H1 (cell line): ENCODE results near the gene EFHB. TPM values are rescaled to one million over a fixed set of nuclear protein-coding genes. Genes with fewer than 3 reads are reported as not detected.

ENCODE experiments used
- CTCF ChIA-PET: fragments of 300-600 bp; sonication (Branson Sonifier 250); formaldehyde crosslinking; loops from one replicate; lab custom pipeline; 2021; ENCODE audit not compliant: partially characterized antibody; lab: Charles Lee
- POLR2A ChIA-PET: fragments of 300-600 bp; sonication (Branson Sonifier 250); formaldehyde crosslinking; loops from one replicate; lab custom pipeline; 2021; ENCODE audit warnings: inconsistent platforms; ENCODE audit not compliant: partially characterized antibody; lab: Charles Lee
- DNase-seq, 2 experiments: peaks; one replicate each; pipeline versions ENCODE4 v3.0.0 to v3.0.0-alpha.2; 2010 to 2022; ENCODE audit warnings: low spot score in 2 of 2, low read depth in 1 of 2, mixed read lengths in 1 of 2
- FAIRE-seq: peaks from 2 replicates; lab custom pipeline; 2011; peaks lifted over from hg19 to GRCh38; lab: Jason Lieb, UNC
- H2AFZ ChIP-seq: 2 replicates; pipeline ENCODE4 v1.8.1; 2012; ENCODE audit warnings: low read length, inconsistent platforms
- H2AK5ac ChIP-seq: 2 replicates; pipeline ENCODE4 v1.6.1; 2013; ENCODE audit warnings: low read depth, low read length
- H2BK120ac ChIP-seq: replicated peaks from 2 replicates; pipeline ENCODE3; 2013; ENCODE audit warnings: low read depth, low read length, inconsistent platforms
- H2BK12ac ChIP-seq: 2 replicates; pipeline ENCODE4 v1.6.1; 2013; ENCODE audit warnings: low read depth, low read length
- H2BK15ac ChIP-seq: 2 replicates; pipeline ENCODE4 v1.6.1; 2013; ENCODE audit warnings: low read length
- H2BK20ac ChIP-seq: 2 replicates; pipeline ENCODE4 v1.6.1; 2013; ENCODE audit warnings: low read length
- H2BK5ac ChIP-seq: 2 replicates; pipeline ENCODE4 v1.6.1; 2013; ENCODE audit warnings: low read depth, low read length
- H3K14ac ChIP-seq: 2 replicates; pipeline ENCODE4 v1.6.1; 2013; ENCODE audit warnings: inconsistent platforms; ENCODE audit not compliant: insufficient read length
- H3K18ac ChIP-seq: 2 replicates; pipeline ENCODE4 v1.6.1; 2013; ENCODE audit warnings: low read length; ENCODE audit errors: extremely low read depth
- H3K23ac ChIP-seq: 2 replicates; pipeline ENCODE4 v1.6.1; 2013; ENCODE audit warnings: inconsistent platforms; ENCODE audit not compliant: insufficient read length
- H3K23me2 ChIP-seq: 2 replicates; pipeline ENCODE4 v1.6.1; 2013; ENCODE audit warnings: low read depth, low read length
- H3K27ac ChIP-seq: 2 replicates; pipeline ENCODE4 v1.6.1; 2011; ENCODE audit warnings: low read depth, low read length, inconsistent platforms
- H3K27me3 ChIP-seq, 4 experiments: replicated peaks in 1 of 4; 1 replicate in 1 of 4; 2 replicates in 3 of 4; pipeline versions ENCODE4 v1.6.1 to v1.8.1; 2011 to 2013; ENCODE audit warnings: low read length in 3 of 4, mild to moderate bottlenecking in 3 of 4, inconsistent platforms in 2 of 4, mixed read lengths in 2 of 4, moderate library complexity in 1 of 4; ENCODE audit not compliant: control insufficient read depth in 3 of 4, insufficient read depth in 3 of 4; ENCODE audit errors: extremely low read depth in 1 of 4
- H3K36me3 ChIP-seq, 4 experiments: 2 replicates each; pipeline versions ENCODE4 v1.6.1 to v1.8.1; 2011 to 2013; ENCODE audit warnings: mild to moderate bottlenecking in 4 of 4, low read length in 3 of 4, moderate library complexity in 2 of 4, control low read depth in 1 of 4, inconsistent platforms in 1 of 4; ENCODE audit not compliant: insufficient read depth in 4 of 4, control insufficient read depth in 2 of 4
- H3K4ac ChIP-seq: replicated peaks from 2 replicates; pipeline ENCODE3; 2013; ENCODE audit warnings: low read length, low read depth, mixed read lengths, inconsistent platforms; ENCODE audit not compliant: insufficient read length
- H3K4me1 ChIP-seq, 4 experiments: replicated peaks in 1 of 4; 1 replicate in 1 of 4; 2 replicates in 3 of 4; pipeline versions ENCODE4 v1.6.1 to v1.8.1; 2011 to 2013; ENCODE audit warnings: low read length in 3 of 4, inconsistent platforms in 2 of 4, mixed read lengths in 1 of 4; ENCODE audit not compliant: insufficient read depth in 4 of 4, control insufficient read depth in 3 of 4
- H3K4me2 ChIP-seq, 2 experiments: 2 replicates each; pipeline versions ENCODE4 v1.6.1 to v1.8.1; 2011 to 2013; ENCODE audit warnings: low read depth in 2 of 2, low read length in 2 of 2, control low read depth in 1 of 2, inconsistent platforms in 1 of 2, mild to moderate bottlenecking in 1 of 2; ENCODE audit not compliant: insufficient read depth in 1 of 2
- H3K4me3 ChIP-seq, 4 experiments: fragments of 200-600, 300-600 bp in 1 of 4; sonication (generic), shearing (Covaris generic), sonication (Bioruptor Twin) in 1 of 4; 2 replicates each; pipeline versions ENCODE4 v1.5.1 to v1.8.1; 2011 to 2016; ENCODE audit warnings: low read length in 4 of 4, low read depth in 3 of 4, control low read depth in 2 of 4, inconsistent platforms in 2 of 4, mild to moderate bottlenecking in 2 of 4, mixed read lengths in 1 of 4, moderate library complexity in 1 of 4; ENCODE audit not compliant: insufficient read depth in 2 of 4; ENCODE audit errors: extremely low read depth in 1 of 4
- H3K56ac ChIP-seq: replicated peaks from 2 replicates; pipeline ENCODE3; 2013; ENCODE audit warnings: low read depth, mild to moderate bottlenecking, mixed read lengths, low read length, inconsistent platforms; ENCODE audit not compliant: insufficient read length
- H3K79me1 ChIP-seq: 2 replicates; pipeline ENCODE4 v1.6.1; 2013; ENCODE audit warnings: low read depth, low read length, control low read depth
- H3K79me2 ChIP-seq, 2 experiments: 2 replicates each; pipeline versions ENCODE4 v1.6.1 to v1.8.1; 2012 to 2013; ENCODE audit warnings: low read length in 2 of 2, mild to moderate bottlenecking in 2 of 2, inconsistent platforms in 1 of 2; ENCODE audit not compliant: insufficient read depth in 2 of 2, control insufficient read depth in 1 of 2
- H3K9ac ChIP-seq, 4 experiments: replicated peaks in 1 of 4; 1 replicate in 1 of 4; 2 replicates in 3 of 4; pipeline versions ENCODE4 v1.6.1 to v1.8.1; 2011 to 2013; ENCODE audit warnings: low read depth in 3 of 4, low read length in 3 of 4, control low read depth in 2 of 4, mild to moderate bottlenecking in 2 of 4, moderate library complexity in 2 of 4, inconsistent platforms in 1 of 4; ENCODE audit errors: extremely low read depth in 1 of 4
- H3K9me3 ChIP-seq, 2 experiments: 2 replicates each; pipeline versions ENCODE4 v1.6.1 to v1.8.1; 2012 to 2013; ENCODE audit warnings: mild to moderate bottlenecking in 2 of 2, moderate library complexity in 2 of 2, control low read depth in 1 of 2, inconsistent platforms in 1 of 2, low read depth in 1 of 2, low read length in 1 of 2, mixed read lengths in 1 of 2; ENCODE audit not compliant: insufficient read depth in 2 of 2
- H4K20me1 ChIP-seq, 2 experiments: replicated peaks in 1 of 2; 2 replicates each; pipeline versions ENCODE3 to v1.8.1; 2011 to 2013; ENCODE audit warnings: inconsistent platforms in 2 of 2, low read length in 2 of 2, mild to moderate bottlenecking in 1 of 2; ENCODE audit not compliant: insufficient read depth in 2 of 2, control insufficient read depth in 1 of 2
- H4K5ac ChIP-seq: 2 replicates; pipeline ENCODE4 v1.6.1; 2013; ENCODE audit warnings: low read length, low read depth, mixed read lengths, inconsistent platforms; ENCODE audit not compliant: insufficient read length
- H4K8ac ChIP-seq: 2 replicates; pipeline ENCODE4 v1.8.0; 2013; ENCODE audit warnings: mild to moderate bottlenecking, moderate library complexity, low read length, inconsistent platforms; ENCODE audit not compliant: insufficient read depth; ENCODE audit errors: extremely low read depth
- H4K91ac ChIP-seq: replicated peaks from 2 replicates; pipeline ENCODE3; 2013; ENCODE audit warnings: low read length, mixed read lengths, inconsistent platforms; ENCODE audit not compliant: insufficient read length
- ASH2L ChIP-seq: fragments of 200-600, 300-600 bp; sonication (generic); IDR thresholded peaks from one replicate; pipeline ENCODE4 v1.7.1; 2017; ENCODE audit warnings: low read length
- CTBP2 ChIP-seq: IDR thresholded peaks from 2 replicates; pipeline ENCODE4 v1.7.0; 2011; ENCODE audit warnings: borderline replicate concordance, mild to moderate bottlenecking, moderate library complexity, mixed read lengths, low read length; ENCODE audit not compliant: insufficient read depth, insufficient read length
- EP300 ChIP-seq, 2 experiments: IDR thresholded peaks; 1 replicate in 1 of 2; 2 replicates in 1 of 2; pipeline ENCODE4 v1.6.1; 2011 to 2012; ENCODE audit warnings: low read depth in 2 of 2, low read length in 2 of 2, mild to moderate bottlenecking in 2 of 2, borderline replicate concordance in 1 of 2, inconsistent platforms in 1 of 2, moderate library complexity in 1 of 2
- KDM5A ChIP-seq: fragments of 200-600 bp; IDR thresholded peaks from 2 replicates; pipeline ENCODE4 v1.7.1; 2012; ENCODE audit warnings: mild to moderate bottlenecking, low read length, inconsistent platforms, mixed read lengths
- MAFK ChIP-seq: IDR thresholded peaks from 2 replicates; pipeline ENCODE4 v1.6.1; 2012; ENCODE audit warnings: low read depth, mild to moderate bottlenecking, improper control_type of control experiment, low read length
- RBBP5 ChIP-seq: IDR thresholded peaks from 2 replicates; pipeline ENCODE4 v1.7.1; 2012; ENCODE audit warnings: low read depth, mild to moderate bottlenecking, inconsistent platforms, low read length, moderate library complexity, borderline replicate concordance
- RFX5 ChIP-seq: IDR thresholded peaks from 2 replicates; pipeline ENCODE4 v1.6.1; 2011; ENCODE audit warnings: low read depth, low read length, improper control_type of control experiment, borderline replicate concordance
- RNF2 ChIP-seq: fragments of 200-900, 300-1000 bp; sonication (generic); IDR thresholded peaks from 2 replicates; pipeline ENCODE4 v1.7.1; 2016; ENCODE audit warnings: borderline replicate concordance, low read depth, mild to moderate bottlenecking, antibody characterized with exemption, low read length; ENCODE audit not compliant: poor library complexity, severe bottlenecking; ENCODE audit errors: missing control alignments
- SUZ12 ChIP-seq: fragments of 200-600 bp; sonication (generic); IDR thresholded peaks from 2 replicates; pipeline ENCODE4 v1.6.1; 2012; ENCODE audit warnings: mild to moderate bottlenecking, inconsistent platforms, low read length, moderate library complexity, mixed read lengths
- TAF1 ChIP-seq: IDR thresholded peaks from 2 replicates; pipeline ENCODE4 v1.6.1; 2011; ENCODE audit warnings: mild to moderate bottlenecking, low read depth, low read length
- TCF12 ChIP-seq: IDR thresholded peaks from 2 replicates; pipeline ENCODE4 v1.6.1; 2011; ENCODE audit warnings: low read depth, mild to moderate bottlenecking, low read length
- WGBS, 2 experiments: shearing (Covaris generic) in 1 of 2; methylation state at CpG; one replicate each; pipeline versions ENCODE4 v1.1.6 to v1.1.7; 2013 to 2015; ENCODE audit warnings: low lambda C conversion rate in 2 of 2, mixed read lengths in 2 of 2, inconsistent platforms in 1 of 2, low coverage in 1 of 2, missing lambda C conversion rate in 1 of 2; ENCODE audit not compliant: insufficient replicate concordance in 2 of 2, insufficient coverage in 1 of 2, insufficient read length in 1 of 2; ENCODE audit errors: extremely low coverage in 1 of 2, missing lambda C conversion rate in 1 of 2; 5-methylcytosine and 5-hydroxymethylcytosine counted together
- polyA plus RNA-seq, 7 experiments: library from polyadenylated mRNA; depleted of rRNA in 3 of 7; stranded (reverse) in 5 of 7; unstranded in 2 of 7; fragments of >200 nt in 5 of 7; fragments of 200-250 nt in 2 of 7; gene quantifications; 1 replicate in 5 of 7; 2 replicates in 1 of 7; 4 replicates in 1 of 7; pipeline versions ENCODE4 v1.2.1 to v1.2.3, GENCODE V29; 2011 to 2013; ENCODE audit warnings: missing spikeins in 2 of 7, mixed read lengths in 2 of 7
- total RNA-seq: library from RNA; stranded (reverse); fragmentation: NEBNext Ultra II Directional; extraction: Animal tissue kit (Norgen Biotek cat#: 25700); gene quantifications from 2 replicates; pipeline ENCODE4 v1.2.1, GENCODE V29; 2021

EFHB gene
- total and polyA plus RNA-seq, 2 of the 8 experiments (the other 6 are each of a cell fraction or from before 2014, with no cell fraction given): 0.12 to 1.3 TPM

DNA sequence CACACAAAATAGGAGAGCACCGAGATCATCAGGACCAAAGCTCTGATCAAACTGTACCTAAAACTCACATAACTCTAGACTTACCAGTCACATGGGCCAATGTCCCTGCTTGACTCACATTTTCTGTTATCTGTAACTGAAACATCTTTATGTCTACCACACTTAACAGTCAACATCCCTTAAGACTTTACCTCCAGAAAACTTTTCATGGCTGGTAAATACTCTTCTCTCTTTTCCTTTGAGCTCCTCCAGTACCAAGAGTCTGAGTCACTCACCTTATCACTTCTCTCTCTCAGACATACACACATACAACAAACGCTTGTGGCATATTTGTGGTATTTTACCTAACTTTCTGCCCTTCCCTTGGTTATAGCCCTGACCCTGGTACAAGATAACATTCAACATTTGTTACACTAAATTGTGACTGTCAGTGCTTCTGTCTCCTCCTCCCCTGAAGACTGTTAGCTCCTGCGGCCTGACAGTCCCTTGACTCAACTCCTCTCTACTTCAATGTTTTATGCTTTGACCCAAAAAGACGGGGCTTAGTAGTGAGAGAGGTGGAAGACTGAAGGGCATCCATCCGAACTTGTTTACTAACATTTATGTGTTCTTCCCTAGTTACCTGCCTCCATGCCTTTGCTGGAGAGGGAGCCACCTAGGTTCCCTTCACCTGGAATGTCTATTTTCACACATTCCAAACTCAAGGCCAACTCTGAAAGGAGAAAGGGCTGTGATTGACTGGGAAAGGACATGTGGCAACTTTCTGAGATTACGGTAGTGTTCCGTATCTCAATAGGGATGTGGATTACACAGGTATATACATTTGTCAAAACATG is 3.7 kb upstream of the EFHB start:
- Histone ChIP-seq H2BK12ac (no peak overlapping the region), H2BK15ac (no peak overlapping the region), H4K20me1 (no peaks in the 10 kb centered on the region), H3K14ac (no peak overlapping the region), H3K23ac (no peak overlapping the region), H3K9ac (no peak overlapping the region; a peak in 1 of 7 replicates), H2BK5ac (no peak overlapping the region), H3K4me1 (no peaks in the 10 kb centered on the region), H3K4ac (no peak overlapping the region), H2BK120ac (no peak overlapping the region), H3K79me2 (no peaks in the 10 kb centered on the region), H3K18ac (no peak overlapping the region), H3K56ac (no peak overlapping the region), H4K8ac (no peak overlapping the region), H3K23me2 (no peaks in the 10 kb centered on the region; the same call in 1 of the 2 replicates), H3K27ac (no peak overlapping the region), H4K5ac (no peak overlapping the region), H3K9me3 (peaks cover 0 to 2% of the 10 kb centered on the region in 2 experiments; a peak in 1 of 4 replicates), H3K27me3 (no peaks in the 10 kb centered on the region), H3K4me2 (no peak overlapping the region), H3K4me3 (no peak overlapping the region), H2AK5ac (no peak overlapping the region), H2BK20ac (no peak overlapping the region), H3K79me1 (no peaks in the 10 kb centered on the region), H2AFZ (no peak overlapping the region), H3K36me3 (no peaks in the 10 kb centered on the region), H4K91ac (no peak overlapping the region)
- no peak for FAIRE-seq
- WGBS, 2 experiments: 64% methylated on average over 7 of the region's 7 CpGs; no CpG with 5 or more reads in 1 of the 2 experiments
- DNase-seq: no peak
- CTCF ChIA-PET: interaction anchor here (1.1 to 1.5 kb wide), 2 partner anchors 23 to 103 kb away, joined by 3 to 4 read pairs; partner anchors contain the start of gene KAT2B
- POLR2A ChIA-PET: interaction anchor here (1.4 to 1.6 kb wide), 3 partner anchors 8 to 10 kb away, joined by 4 to 8 read pairs (median 4); no protein-coding TSS in a partner anchor
- no peak for TF ChIP-seq SUZ12
- TF ChIP-seq RNF2: no peak
- TF ChIP-seq ASH2L: no peak
- no peak for TF ChIP-seq CTBP2
- TF ChIP-seq RFX5: no peak
- TF ChIP-seq RBBP5: no peak
- no peak for TF ChIP-seq TCF12
- no peak for TF ChIP-seq MAFK
- TF ChIP-seq KDM5A: no peak
- TF ChIP-seq EP300 (IDR thresholded peaks at IDR 0.05; ENCODE audit: borderline replicate concordance in 1 of 2, low read depth in 2 of 2, low read length in 2 of 2): no peak
- no peak for TF ChIP-seq TAF1
